ENCODE results near the gene LLGL2. TPM values are rescaled to one million over a fixed set of nuclear protein-coding genes. Genes with fewer than 3 reads are reported as not detected.

Gene LLGL2
- total and polyA plus RNA-seq, 2 donors (not counting 1 experiment from before 2014, with no cell fraction given), result 0.03 to 0.33 TPM

- no peaks in the 10 kb centered on the region for H4K20me1 ChIP-seq (ENCODE audit: control insufficient read depth, extremely low read depth, insufficient read depth, low read length)
- no peak overlapping the region for H3K27ac ChIP-seq (ENCODE audit: insufficient read depth, low read length)
- no peak overlapping the region for H3K4me2 ChIP-seq (ENCODE audit: extremely low read depth, insufficient read depth, low read length)
- H3K4me1 ChIP-seq (ENCODE audit: control insufficient read depth, extremely low read depth, insufficient read depth, low read length), result no peaks in the 10 kb centered on the region
- no peaks in the 10 kb centered on the region for H3K9me3 ChIP-seq (ENCODE audit: control insufficient read depth, insufficient read depth, low read depth, low read length)
- H3K36me3 ChIP-seq (ENCODE audit: control insufficient read depth, insufficient read depth, low read length), result peaks cover 12% of the 10 kb centered on the region
- no peak for DNase-seq (ENCODE audit: low read depth in 2 of 2)
- no peak overlapping the region for H3K4me3 ChIP-seq (replicated peaks in 1 of 4; ENCODE audit: control extremely low read depth in 1 of 4, insufficient read depth in 1 of 4, low read depth in 3 of 4, low read length in 4 of 4)
- no peak for TF ChIP-seq CTCF (conservative IDR thresholded peaks at IDR 0.05 in 1 of 2, IDR thresholded peaks at IDR 0.05 in 1 of 2; ENCODE audit: low read depth in 1 of 2, low read length in 2 of 2)
- TF ChIP-seq EZH2 (IDR thresholded peaks at IDR 0.05; ENCODE audit: low read length, missing control alignments), result no peak
- H3K79me2 ChIP-seq (ENCODE audit: control insufficient read depth, insufficient read depth, low read length), result no peaks in the 10 kb centered on the region
- no peak overlapping the region for H3K9ac ChIP-seq (ENCODE audit: insufficient read depth, low read length)
- no peak overlapping the region for H2AFZ ChIP-seq (ENCODE audit: low read length)
- H3K27me3 ChIP-seq (ENCODE audit: control insufficient read depth, insufficient read depth, low read length), result no peaks in the 10 kb centered on the region
These were observed 19.9 kb upstream of the LLGL2 start for GRCh38 chr17:75505640-75506039.

- TF ChIP-seq EZH2 (IDR thresholded peaks at IDR 0.05; ENCODE audit: low read length, missing control alignments) (no peak), CTCF (conservative IDR thresholded peaks at IDR 0.05 in 1 of 2, IDR thresholded peaks at IDR 0.05 in 1 of 2; ENCODE audit: low read depth in 1 of 2, low read length in 2 of 2) (no peak)
- Histone ChIP-seq H3K4me2 (ENCODE audit: extremely low read depth, insufficient read depth, low read length) (no peak overlapping the region), H3K36me3 (ENCODE audit: control insufficient read depth, insufficient read depth, low read length) (peaks cover 12% of the 10 kb centered on the region), H2AFZ (ENCODE audit: low read length) (no peak overlapping the region), H3K27me3 (ENCODE audit: control insufficient read depth, insufficient read depth, low read length) (no peaks in the 10 kb centered on the region), H3K79me2 (ENCODE audit: control insufficient read depth, insufficient read depth, low read length) (no peaks in the 10 kb centered on the region), H3K9ac (ENCODE audit: insufficient read depth, low read length) (no peak overlapping the region), H3K9me3 (ENCODE audit: control insufficient read depth, insufficient read depth, low read depth, low read length) (no peaks in the 10 kb centered on the region), H3K27ac (ENCODE audit: insufficient read depth, low read length) (no peak overlapping the region), H3K4me3 (replicated peaks in 1 of 4; ENCODE audit: control extremely low read depth in 1 of 4, insufficient read depth in 1 of 4, low read depth in 3 of 4, low read length in 4 of 4) (no peak overlapping the region), H3K4me1 (ENCODE audit: control insufficient read depth, extremely low read depth, insufficient read depth, low read length) (no peaks in the 10 kb centered on the region), H4K20me1 (ENCODE audit: control insufficient read depth, extremely low read depth, insufficient read depth, low read length) (no peaks in the 10 kb centered on the region)
- DNase-seq (ENCODE audit: low read depth in 2 of 2), result no peak
These were observed 19.4 kb upstream of the LLGL2 start for GRCh38 chr17:75506134-75506533.

- DNase-seq (ENCODE audit: low read depth in 2 of 2), result no peak
- Histone ChIP-seq H3K4me1 (ENCODE audit: control insufficient read depth, extremely low read depth, insufficient read depth, low read length) (no peaks in the 10 kb centered on the region), H3K4me3 (replicated peaks in 1 of 4; ENCODE audit: control extremely low read depth in 1 of 4, insufficient read depth in 1 of 4, low read depth in 3 of 4, low read length in 4 of 4) (no peak overlapping the region), H4K20me1 (ENCODE audit: control insufficient read depth, extremely low read depth, insufficient read depth, low read length) (no peaks in the 10 kb centered on the region), H2AFZ (ENCODE audit: low read length) (no peak overlapping the region), H3K36me3 (ENCODE audit: control insufficient read depth, insufficient read depth, low read length) (peaks cover 12% of the 10 kb centered on the region), H3K27ac (ENCODE audit: insufficient read depth, low read length) (no peak overlapping the region), H3K79me2 (ENCODE audit: control insufficient read depth, insufficient read depth, low read length) (no peaks in the 10 kb centered on the region), H3K4me2 (ENCODE audit: extremely low read depth, insufficient read depth, low read length) (no peak overlapping the region), H3K9ac (ENCODE audit: insufficient read depth, low read length) (no peak overlapping the region), H3K27me3 (ENCODE audit: control insufficient read depth, insufficient read depth, low read length) (no peaks in the 10 kb centered on the region), H3K9me3 (ENCODE audit: control insufficient read depth, insufficient read depth, low read depth, low read length) (no peaks in the 10 kb centered on the region)
- TF ChIP-seq EZH2 (IDR thresholded peaks at IDR 0.05; ENCODE audit: low read length, missing control alignments), result no peak
- no peak for TF ChIP-seq CTCF (conservative IDR thresholded peaks at IDR 0.05 in 1 of 2, IDR thresholded peaks at IDR 0.05 in 1 of 2; ENCODE audit: low read depth in 1 of 2, low read length in 2 of 2)
These were observed 18.6 kb upstream of the LLGL2 start for GRCh38 chr17:75506888-75507287.
